Lung (tissue), 12 donors: ENCODE results near the gene FILIP1L. TPM values are rescaled to one million over a fixed set of nuclear protein-coding genes. Genes with fewer than 3 reads are reported as not detected.

Experiments
- ATAC-seq: fragments of 200-7000 bp; cut with Tn5 transposase; one replicate; pipeline ENCODE4 v1.9.1; 2020; ENCODE audit warnings: moderate number of reproducible peaks; ENCODE audit not compliant: insufficient read depth, low FRiP score
- DNase-seq, 3 donors: peaks; one replicate each; pipeline ENCODE4 v3.0.0-alpha.2; 2013 to 2017
- H3K27ac ChIP-seq, 2 donors: one replicate each; pipeline ENCODE4 v1.5.1; 2013; ENCODE audit warnings: mild to moderate bottlenecking in 2 of 2, moderate library complexity in 2 of 2, control low read depth in 1 of 2, inconsistent platforms in 1 of 2, low read depth in 1 of 2, low read length in 1 of 2
- H3K27me3 ChIP-seq, 3 donors: one replicate each; pipeline ENCODE4 v1.5.1; 2013; ENCODE audit warnings: low read length in 2 of 3; ENCODE audit not compliant: control insufficient read depth in 3 of 3, insufficient read depth in 3 of 3
- H3K36me3 ChIP-seq, 4 donors: one replicate each; pipeline ENCODE4 v1.5.1; 2013; ENCODE audit warnings: low read length in 4 of 4, mild to moderate bottlenecking in 1 of 4, moderate library complexity in 1 of 4; ENCODE audit not compliant: control insufficient read depth in 4 of 4, insufficient read depth in 4 of 4
- H3K4me1 ChIP-seq, 5 donors: one replicate each; pipeline ENCODE4 v1.5.1; 2013; ENCODE audit warnings: low read length in 5 of 5, mild to moderate bottlenecking in 2 of 5, moderate library complexity in 1 of 5; ENCODE audit not compliant: control insufficient read depth in 5 of 5, insufficient read depth in 5 of 5
- H3K4me3 ChIP-seq: one replicate; pipeline ENCODE4 v1.5.1; 2013; ENCODE audit warnings: mild to moderate bottlenecking, control low read depth, moderate library complexity
- H3K9ac ChIP-seq, 2 donors: one replicate each; pipeline ENCODE4 v1.5.1; 2013; ENCODE audit warnings: low read length in 2 of 2, control low read depth in 1 of 2; ENCODE audit not compliant: insufficient read depth in 1 of 2
- H3K9me3 ChIP-seq, 4 donors: one replicate each; pipeline ENCODE4 v1.5.1; 2013; ENCODE audit warnings: low read length in 3 of 4, mild to moderate bottlenecking in 1 of 4, moderate library complexity in 1 of 4; ENCODE audit not compliant: control insufficient read depth in 4 of 4, insufficient read depth in 3 of 4
- CTCF ChIP-seq: IDR thresholded peaks from 2 replicates; pipeline ENCODE4 v1.5.1; 2012; ENCODE audit warnings: mild to moderate bottlenecking; ENCODE audit errors: control extremely low read depth, extremely low read depth
- WGBS, 2 donors: extraction: QIAGEN DNeasy Blood & Tissue Kit; methylation state at CpG; one replicate each; pipeline ENCODE4 v1.1.7; 2013; 5-methylcytosine and 5-hydroxymethylcytosine counted together
- polyA plus RNA-seq, 2 donors: library from polyadenylated mRNA; stranded (reverse); fragments of 200-250 nt; gene quantifications; one replicate each; pipeline ENCODE4 v1.2.1, GENCODE V29; 2013
- total RNA-seq, 2 donors: library from RNA; depleted of rRNA in 1 of 2; stranded (reverse); fragments of >200 nt in 1 of 2; gene quantifications; one replicate each; pipeline ENCODE4 v1.2.1, GENCODE V29; 2014 to 2021
- donor health status: control.
- donor health status: control.
- donor health status: Bipolar disorder and iron deficiency.
- donor health status: healthy.
- donor health status: DM: yes; HTN: yes; CAD: no.

The FILIP1L gene
- total and polyA plus RNA-seq, 4 donors, result 8.3 to 27.8 (median 22.5) TPM

GRCh38 chr3:99866261-99866761 lies 248.0 kb downstream of the FILIP1L start:
- ATAC-seq (no peak), DNase-seq (no peak)
- no peak for TF ChIP-seq CTCF
- peaks cover 0 to 26% (median 7%) of the 10 kb centered on the region in 4 donors for H3K36me3 ChIP-seq
- H3K4me3 ChIP-seq, result no peak overlapping the region
- 16 to 29% methylated on average over 3 of the region's 3 CpGs for WGBS, 2 donors
- no peaks in the 10 kb centered on the region for H3K27me3 ChIP-seq
- peak overlapping the region in 1 of 2 donors; percentile 42 for H3K27ac ChIP-seq
- no peaks in the 10 kb centered on the region for H3K9me3 ChIP-seq
- no peak overlapping the region for H3K9ac ChIP-seq
- H3K4me1 ChIP-seq, result peaks cover 0 to 52% (median 0%) of the 10 kb centered on the region in 5 donors

GRCh38 chr3:99865321-99865720 lies 249.0 kb downstream of the FILIP1L start:
- peaks cover 0 to 23% (median 7%) of the 10 kb centered on the region in 4 donors for H3K36me3 ChIP-seq
- TF ChIP-seq CTCF, result no peak
- H3K4me1 ChIP-seq, result peaks cover 0 to 51% (median 3%) of the 10 kb centered on the region in 5 donors
- DNase-seq (no peak), ATAC-seq (no peak)
- H3K27me3 ChIP-seq, result no peaks in the 10 kb centered on the region
- H3K27ac ChIP-seq, result no peak overlapping the region
- H3K4me3 ChIP-seq, result no peak overlapping the region
- H3K9me3 ChIP-seq, result peaks cover 0 to 2% (median 0%) of the 10 kb centered on the region in 4 donors
- WGBS, 2 donors, result 82 to 98% methylated on average over 1 of the region's 1 CpG
- no peak overlapping the region for H3K9ac ChIP-seq

- DNase-seq, result no peak
- H3K9ac ChIP-seq, result no peak overlapping the region
- WGBS, 2 donors, result 96 to 97% methylated on average over 2 of the region's 2 CpGs
- no peak for ATAC-seq
- TF ChIP-seq CTCF, result no peak
- H3K4me3 ChIP-seq, result no peak overlapping the region
- H3K27ac ChIP-seq, result no peak overlapping the region
- peaks cover 0 to 2% (median 0%) of the 10 kb centered on the region in 4 donors for H3K9me3 ChIP-seq
- peaks cover 0 to 23% (median 7%) of the 10 kb centered on the region in 4 donors for H3K36me3 ChIP-seq
- H3K4me1 ChIP-seq, result peaks cover under 1 to 52% (median 9%) of the 10 kb centered on the region in 5 donors
- H3K27me3 ChIP-seq, result no peaks in the 10 kb centered on the region
These were observed 250.0 kb downstream of the FILIP1L start for GRCh38 chr3:99864289-99864688.

- TF ChIP-seq CTCF, result no peak
- ATAC-seq (no peak), DNase-seq (no peak)
- Histone ChIP-seq H3K4me1 (peaks cover 3 to 53% (median 16%) of the 10 kb centered on the region in 5 donors), H3K27ac (no peak overlapping the region), H3K4me3 (no peak overlapping the region), H3K27me3 (no peaks in the 10 kb centered on the region), H3K9me3 (peaks cover 0 to 2% (median 0%) of the 10 kb centered on the region in 4 donors), H3K9ac (no peak overlapping the region), H3K36me3 (peaks cover 0 to 23% (median 7%) of the 10 kb centered on the region in 4 donors)
- WGBS, 2 donors, result 49 to 66% methylated on average over 2 of the region's 2 CpGs
These were observed 250.7 kb downstream of the FILIP1L start for GRCh38 chr3:99863588-99863987.
